NCI-H2171 (cell line): ENCODE results near the gene SPARC.

ENCODE experiments used
- DNase-seq: peaks from one replicate; lab custom pipeline; 2025; lab: John Stamatoyannopoulos, UW

SPARC gene

GRCh38 chr5:151620461-151620840 is 66.3 kb downstream of the SPARC start:
- DNase-seq = no peak

- no peak for DNase-seq
Measured at GRCh38 chr5:151619812-151620460, 66.8 kb downstream of the SPARC start.

GRCh38 chr5:151618907-151619306 is 67.8 kb downstream of the SPARC start:
- DNase-seq = no peak

DNA sequence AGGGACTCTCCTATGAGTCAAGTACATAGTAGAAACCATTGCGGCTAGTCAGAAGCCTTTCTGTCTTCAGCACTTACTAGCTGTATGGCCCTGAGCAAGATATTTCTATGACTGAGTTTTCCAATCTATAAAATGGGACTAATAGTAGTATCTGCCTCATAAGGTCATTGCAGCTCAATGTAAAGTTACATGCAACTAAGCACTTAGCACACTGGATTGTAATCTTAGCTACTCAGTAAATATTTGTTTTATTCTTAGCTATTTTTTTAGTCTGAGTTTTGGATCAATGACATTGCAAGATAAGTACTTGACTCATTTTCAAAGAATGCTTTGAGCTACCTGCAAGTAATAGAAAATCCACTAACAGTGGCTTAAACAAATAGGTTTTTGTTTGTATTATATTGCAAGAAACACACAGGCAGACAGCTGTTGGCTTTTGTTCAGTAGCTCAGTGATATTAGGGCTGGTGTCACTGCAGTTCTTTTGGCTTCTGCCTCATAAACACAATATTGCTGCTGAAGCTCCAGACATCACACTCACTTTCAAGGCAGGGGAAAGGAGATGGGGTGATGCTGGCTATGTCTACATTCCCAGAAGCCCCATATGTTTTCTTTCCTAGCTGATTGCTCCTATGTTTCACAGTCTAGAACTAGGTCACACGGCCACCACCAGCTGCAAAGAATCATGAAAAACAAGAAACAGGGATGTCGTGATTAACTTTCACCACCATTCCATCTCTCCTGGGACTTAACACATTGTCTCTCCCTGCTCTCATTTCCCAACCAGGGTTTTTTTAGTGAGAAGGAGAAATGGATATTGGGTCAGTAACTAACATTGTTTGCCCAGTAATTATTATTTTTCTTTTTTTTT is 68.6 kb downstream of the SPARC start:
- DNase-seq = no peak

DNA sequence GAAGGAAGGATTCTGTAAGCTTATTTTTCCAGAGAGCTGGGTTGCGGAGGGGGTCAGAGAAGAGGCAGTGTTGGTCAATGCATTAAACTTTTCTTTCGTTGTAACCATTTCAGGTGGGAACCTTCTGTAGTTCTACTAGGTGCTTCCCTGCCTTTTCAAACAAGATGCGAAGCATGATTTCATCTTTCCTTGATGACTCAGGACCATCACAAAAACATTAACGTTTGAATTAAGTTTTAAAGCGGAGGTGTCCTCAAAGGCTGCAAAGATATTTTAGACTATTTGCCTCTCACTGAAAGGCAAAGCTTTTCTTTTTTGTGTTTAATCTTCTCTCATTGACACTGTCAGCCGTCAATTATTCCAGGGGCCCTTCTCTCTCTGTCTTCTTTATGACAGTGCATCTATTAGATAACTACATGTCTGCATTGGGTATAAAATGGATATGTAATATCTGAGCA is 69.3 kb downstream of the SPARC start:
- DNase-seq = no peak

- no peak for DNase-seq
Measured at GRCh38 chr5:151615431-151615830, 71.3 kb downstream of the SPARC start.

- no peak for DNase-seq
Measured at GRCh38 chr5:151614565-151614964, 72.2 kb downstream of the SPARC start.

DNA sequence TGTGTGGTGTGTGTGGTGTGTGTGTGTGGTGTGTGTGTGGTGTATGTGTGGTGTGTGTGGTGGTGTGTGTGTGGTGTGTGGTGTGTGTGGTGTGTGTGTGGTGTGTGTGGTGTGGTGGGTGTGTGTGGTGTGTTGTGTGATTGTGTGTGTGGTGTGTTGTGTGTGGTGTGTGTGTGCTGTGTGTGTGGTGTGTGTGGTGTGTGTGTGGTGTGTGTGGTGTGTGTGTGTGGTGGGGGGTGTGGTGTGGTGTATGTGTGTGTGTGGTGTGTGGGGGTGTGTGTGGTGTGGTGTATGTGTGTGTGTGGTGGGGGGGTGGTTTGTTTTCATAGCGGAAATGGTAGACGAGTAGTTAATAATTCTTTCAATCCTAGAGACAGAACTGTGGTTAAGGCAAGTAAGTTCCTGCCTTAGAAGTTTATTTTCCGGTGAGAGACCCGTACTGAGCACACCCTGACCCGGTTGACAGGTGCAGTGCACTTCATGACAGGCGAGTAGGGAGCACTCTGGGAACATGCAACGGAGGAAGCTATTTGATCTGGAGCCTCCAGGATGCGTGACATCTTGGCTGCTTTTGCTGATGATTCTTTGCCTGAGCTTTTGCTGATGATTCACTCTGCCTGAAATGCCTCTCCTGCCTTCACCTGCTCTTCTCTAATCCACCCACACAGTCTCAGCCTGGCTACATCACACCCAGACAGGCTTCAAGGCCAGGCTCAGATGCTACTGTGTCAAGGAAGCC is 73.9 kb downstream of the SPARC start:
- DNase-seq = no peak

- DNase-seq = no peak
Measured at GRCh38 chr5:151611127-151611775, 75.5 kb downstream of the SPARC start.
